Amniotic epithelial cell (primary cell): Measurements from ENCODE around the gene DOCK4.
"Not testable (repeated sequence)": the region's sequence is repeated elsewhere in the genome, so short reads cannot be mapped to it uniquely, and the experiment has no call there.

Source experiments
- DNase-seq: peaks from one replicate; pipeline ENCODE4 v3.0.0-alpha.2; 2010; ENCODE audit warnings: low read depth

DOCK4 gene

DNA sequence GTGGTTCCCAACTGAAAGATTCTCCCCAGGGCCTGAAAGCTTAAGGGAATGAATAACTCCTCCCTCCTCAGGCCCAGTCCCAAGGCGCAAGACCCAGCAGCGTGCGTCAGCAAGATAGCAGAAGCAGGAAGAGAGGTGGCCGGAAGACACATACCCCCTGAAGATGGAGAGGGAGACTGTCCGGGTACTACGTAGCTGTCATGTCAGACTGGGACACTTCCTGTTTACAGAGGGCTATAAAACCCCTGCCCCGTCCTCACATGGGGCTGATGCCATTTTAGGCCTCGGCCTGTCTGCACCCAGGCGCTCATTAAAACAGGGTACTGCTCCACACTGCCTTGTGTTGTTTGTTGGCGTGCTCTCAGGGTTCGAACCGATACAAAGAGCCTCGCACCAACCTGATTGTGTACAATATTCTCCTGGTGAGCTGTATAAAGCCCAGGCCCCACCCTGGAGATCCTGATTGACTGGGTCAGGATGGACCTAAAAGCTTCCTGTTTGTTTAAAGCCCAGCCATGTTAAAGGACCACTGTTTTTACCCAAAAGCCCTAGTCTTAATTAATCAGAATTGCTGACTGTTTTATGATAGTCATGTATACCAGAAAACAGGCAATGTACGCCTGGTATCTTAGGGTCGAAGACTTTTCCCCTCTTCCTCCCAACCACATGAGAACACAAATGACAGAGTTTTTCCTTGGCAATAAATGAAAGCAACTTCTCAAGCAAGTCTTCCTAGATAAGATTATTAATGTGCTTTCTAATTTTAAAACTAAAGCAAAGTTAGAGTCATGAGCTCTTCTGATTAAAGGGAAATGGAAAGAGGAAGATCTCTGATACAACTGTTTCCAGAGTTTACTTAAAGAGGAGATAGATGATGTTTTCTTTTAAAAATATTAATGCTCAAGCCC lies 251.5 kb downstream of the DOCK4 start:
- no peak for DNase-seq

DNA sequence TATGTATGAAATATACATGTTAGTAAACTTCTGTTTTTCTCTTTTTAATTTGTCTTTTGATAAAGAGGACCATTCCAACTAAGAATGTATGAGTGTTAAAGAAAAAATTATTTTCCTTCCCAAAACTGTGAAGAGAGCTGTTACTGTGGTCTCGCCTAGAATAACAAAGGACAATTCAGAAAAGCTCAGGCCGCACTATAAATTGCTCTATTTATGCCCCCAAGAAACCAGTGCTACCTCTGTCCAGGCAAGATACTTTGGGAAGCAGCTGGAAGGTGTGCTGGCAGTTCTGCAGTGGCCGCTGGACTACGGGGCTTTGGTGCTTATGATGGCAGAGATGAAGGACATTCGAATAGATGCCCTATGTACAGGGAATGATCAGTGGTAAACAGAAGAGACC lies 252.1 kb downstream of the DOCK4 start:
- no peak for DNase-seq

DNA sequence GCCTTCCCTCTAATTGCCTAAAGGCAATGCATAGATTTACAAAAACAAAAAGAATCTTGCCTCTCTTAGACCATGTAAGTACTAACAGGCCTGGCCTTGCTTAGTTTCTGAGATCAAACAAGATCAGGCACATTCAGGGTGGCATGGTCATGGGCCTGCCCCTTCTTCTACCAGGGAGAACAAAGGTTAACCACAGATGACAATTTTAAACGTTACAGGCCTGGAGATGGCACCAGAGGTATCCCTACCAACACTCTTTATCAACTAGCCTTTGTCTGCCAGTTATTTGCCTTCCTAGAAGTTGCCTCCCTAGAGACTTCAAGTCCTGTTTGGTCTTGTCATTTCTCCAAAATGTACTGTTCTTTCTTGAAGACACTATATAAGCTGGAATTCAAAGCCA lies 252.6 kb downstream of the DOCK4 start:
- no peak for DNase-seq

DNA sequence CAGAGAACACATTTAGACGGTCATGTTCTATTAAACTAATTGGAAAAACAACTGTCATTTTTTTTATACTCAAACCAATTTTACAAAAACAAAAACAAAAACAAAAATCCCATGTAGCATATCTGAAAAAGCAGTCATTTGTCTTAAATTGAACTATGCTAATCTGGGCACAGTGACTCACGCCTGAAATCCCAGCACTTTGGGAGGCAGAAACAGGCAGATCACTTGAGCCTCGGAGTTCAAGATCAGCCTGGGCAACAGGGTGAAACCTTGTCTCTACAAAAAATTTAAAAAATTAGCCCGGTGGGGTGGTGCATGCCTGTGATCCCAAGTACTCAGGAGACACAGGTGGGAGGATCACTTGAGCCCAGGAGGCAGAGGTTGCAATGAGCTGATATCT lies 253.4 kb downstream of the DOCK4 start:
- DNase-seq = no peak

DNA sequence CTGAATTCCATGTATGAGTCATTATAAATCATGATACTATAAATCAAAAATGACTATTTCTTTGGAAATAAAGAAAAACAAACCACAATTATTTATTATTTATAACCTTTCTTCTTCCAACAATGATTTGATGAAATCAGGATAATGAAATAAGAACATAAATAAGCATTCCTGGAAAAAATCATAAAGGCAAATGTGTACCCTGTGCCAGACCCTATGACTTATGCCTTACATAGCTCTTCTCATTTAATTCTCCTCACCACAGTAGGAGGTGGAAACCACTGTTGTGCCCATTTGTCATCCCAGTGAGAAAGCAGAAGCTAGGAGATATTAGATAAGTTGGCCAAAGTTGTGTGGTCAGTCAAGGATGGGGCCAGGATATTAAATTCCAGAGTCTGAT lies 255.1 kb downstream of the DOCK4 start:
- DNase-seq = peak; percentile 34

DNA sequence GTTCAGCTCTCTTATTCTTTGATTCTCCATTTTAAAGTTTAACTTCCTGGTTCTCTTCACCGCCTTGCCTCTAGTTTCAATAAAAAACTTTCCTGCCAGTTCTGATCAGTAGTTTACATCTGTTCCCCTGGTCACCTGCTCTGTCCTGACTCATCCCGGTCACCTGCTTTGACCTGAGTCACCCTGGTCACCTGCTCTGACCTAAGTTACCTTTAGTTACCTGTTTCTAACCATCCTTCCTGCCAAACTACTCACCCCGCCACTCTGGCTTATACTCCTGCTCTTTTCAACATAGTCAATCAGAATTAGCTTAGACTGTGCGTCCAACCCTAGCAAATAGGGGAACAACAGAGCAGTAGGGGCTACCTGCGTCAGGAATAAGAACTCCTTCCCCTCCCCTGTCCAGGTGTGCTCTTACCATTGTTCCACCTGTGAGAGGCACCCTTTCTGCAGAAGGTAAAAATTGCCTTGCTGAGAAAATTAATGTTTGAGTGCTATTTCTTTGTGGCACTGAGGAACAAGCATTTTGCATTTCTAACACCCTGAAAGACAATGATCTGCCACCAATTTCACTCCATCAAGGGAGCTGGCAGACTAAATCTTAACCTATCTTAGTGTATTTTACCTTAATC lies 263.6 kb downstream of the DOCK4 start:
- DNase-seq = no peak

DNA sequence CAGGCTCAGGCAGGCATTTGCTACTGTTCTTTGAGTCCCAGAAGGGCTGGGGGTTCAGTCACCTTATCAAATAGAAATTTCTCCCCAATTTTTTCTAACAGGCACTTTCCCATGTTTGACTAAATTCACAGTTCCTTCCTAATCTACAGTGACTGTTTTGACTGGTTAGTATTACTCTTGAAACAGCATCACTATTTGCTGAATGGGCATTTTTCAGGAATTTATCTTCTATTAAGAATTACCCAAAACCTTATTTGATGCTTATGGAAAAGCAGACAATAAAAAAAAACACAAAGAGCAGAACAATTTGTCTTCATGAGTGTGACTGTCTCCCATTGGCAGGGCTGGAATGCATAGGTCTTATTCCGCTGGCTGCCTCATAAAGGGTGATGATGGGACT lies 269.0 kb downstream of the DOCK4 start:
- DNase-seq = no peak

DNA sequence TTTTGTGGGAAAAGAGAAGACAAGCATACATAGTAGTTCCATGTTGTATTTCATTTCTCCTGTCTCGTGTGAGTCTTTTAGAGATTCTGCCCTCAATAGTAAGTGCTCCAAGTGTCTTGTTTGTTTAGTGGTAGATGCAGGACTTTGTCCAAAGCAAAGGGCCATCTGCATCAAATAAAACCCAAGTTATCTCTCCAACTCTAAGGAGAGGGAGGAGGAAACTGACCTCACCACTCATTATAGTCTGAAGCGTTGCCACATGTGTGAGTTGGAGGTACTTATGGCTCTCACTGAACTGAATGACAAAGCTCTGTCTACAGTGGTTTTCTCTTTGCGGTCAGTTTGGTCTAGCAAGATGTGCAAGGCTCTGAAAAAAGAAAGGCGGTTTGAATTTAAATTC lies 272.6 kb downstream of the DOCK4 start:
- DNase-seq = no peak

DNA sequence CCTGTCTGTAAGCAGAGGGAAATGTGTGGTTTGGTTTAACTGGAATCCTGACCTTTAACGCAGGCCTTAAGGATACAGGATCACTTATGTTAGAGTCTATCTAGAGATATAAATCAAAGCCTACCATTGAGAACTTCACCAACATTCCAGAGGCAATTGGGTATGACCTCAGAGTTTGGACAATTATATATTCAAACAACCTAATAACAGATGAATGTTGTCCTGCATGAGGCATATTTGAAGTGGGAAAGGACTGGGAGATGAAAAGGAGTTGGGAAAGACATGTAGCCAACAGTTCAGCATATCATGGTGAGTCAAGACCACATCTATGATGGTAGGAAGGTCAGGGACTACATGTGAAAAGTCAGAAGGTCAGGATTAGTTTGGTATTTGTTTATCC lies 274.2 kb downstream of the DOCK4 start:
- peak; percentile 84 for DNase-seq

DNA sequence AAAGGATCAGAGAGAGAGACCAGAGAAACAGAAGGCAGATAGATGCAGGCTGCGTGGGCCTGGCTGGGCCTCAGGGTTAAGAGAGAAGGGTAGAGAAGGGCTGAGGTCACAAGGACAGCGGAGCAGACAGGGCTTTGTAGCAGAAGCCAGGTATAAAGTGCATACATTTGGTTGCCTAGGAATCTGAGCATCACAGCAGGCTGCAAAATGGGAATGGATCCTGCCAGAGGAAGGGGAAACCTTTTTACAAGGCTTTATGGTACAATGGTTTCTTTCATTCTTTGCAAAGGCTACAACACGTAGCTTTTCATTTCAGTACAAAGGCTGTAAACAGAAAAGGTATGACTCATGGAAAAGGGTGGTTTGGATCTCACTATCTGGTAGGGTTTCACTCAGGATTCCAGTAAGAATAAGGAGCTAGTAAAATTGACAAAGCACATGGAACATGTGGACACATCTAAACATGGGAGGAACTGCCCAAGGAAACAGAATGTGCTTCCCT lies 275.1 kb downstream of the DOCK4 start:
- peak; percentile 84 for DNase-seq

DNA sequence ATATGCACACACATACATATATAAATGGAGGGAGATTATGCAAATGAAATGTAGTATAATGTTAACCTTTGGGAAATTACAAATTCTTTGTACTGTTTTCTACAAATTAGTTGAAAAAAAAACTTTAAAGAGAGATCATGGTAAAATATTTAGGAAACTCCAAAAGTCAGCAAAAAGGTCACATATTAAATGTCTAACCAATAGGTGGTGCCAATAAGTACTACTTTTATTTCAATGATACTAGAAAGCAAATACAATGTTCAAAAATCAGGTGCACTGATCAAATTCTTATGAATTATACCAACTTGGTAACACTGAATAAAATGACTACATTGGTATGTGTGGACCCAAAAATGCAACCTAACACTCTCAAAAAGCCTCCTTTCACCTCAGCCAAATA lies 276.9 kb downstream of the DOCK4 start:
- no peak for DNase-seq

DNA sequence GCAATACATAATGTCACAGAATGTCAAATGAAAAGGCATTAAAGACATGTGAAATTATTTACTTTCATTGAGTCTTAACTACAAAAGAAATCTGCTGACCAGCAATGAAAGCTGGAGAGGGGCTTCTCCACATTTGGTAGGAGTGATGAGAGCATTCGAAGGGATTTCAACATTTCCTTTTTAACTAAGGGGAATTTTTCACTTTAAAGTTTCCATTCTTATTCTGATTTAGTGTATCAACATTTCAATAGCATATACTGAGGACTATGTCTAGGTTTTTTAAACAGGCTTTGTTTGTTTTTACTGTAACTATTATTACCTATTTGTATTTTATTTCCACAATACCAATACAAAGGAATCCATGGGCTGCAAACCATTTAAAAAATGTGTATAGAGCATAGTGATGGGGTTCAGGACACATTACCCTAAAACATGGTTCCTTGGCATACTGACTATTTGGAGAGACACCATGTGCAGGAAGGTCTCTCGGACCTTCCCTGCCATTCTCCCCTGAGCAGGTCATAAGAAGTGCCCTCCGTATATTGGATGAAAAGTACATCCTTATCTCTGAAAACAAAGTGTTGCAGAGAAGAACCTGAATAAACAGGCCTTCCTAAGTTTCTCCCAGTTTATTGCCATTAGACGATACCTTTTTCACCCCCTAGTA lies 278.7 kb downstream of the DOCK4 start:
- no peak for DNase-seq

DNA sequence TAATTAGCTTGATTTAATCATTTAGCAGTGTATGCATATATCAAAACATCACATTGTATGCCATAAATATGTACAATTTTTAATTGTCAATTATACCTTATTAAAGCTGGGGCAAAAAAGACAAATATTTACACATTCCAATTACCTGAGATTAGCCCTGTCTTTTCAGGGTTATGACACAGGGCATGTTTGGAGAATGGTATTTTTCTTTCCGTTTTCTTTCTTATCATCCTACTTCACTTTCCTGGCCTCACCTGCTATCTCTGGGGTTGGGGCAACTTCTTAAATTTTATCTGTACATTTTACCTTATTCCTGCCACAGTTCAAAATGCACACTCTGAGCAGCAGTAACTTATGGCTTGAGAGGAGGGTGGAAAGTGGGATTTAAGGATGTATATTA lies 285.9 kb downstream of the DOCK4 start:
- DNase-seq = no peak

DNA sequence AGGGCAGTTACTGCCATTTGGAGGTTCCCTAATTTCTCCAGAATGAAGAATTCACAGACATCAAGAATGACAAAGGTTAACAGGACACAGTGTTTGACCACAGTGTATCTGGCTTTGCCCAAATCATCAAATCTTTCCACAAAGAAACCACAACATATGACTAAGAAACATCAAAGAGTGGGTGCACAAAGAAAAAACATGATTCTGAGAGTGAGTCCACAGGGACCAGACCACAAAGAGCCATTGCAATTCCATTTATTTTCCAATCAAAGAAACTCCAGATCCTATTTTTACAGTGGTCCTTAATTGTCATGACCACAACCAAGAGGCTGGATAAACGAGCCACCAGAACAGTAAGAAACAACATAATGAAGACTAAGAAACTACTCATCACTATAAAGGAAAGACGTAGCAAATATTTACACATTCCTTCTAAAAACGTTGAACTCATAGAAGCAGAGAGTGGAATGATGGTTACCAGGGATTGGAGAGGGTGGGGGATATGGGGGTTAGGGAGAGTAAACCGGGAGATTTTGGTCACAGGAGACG lies 286.5 kb downstream of the DOCK4 start:
- DNase-seq = peak; percentile 68

DNA sequence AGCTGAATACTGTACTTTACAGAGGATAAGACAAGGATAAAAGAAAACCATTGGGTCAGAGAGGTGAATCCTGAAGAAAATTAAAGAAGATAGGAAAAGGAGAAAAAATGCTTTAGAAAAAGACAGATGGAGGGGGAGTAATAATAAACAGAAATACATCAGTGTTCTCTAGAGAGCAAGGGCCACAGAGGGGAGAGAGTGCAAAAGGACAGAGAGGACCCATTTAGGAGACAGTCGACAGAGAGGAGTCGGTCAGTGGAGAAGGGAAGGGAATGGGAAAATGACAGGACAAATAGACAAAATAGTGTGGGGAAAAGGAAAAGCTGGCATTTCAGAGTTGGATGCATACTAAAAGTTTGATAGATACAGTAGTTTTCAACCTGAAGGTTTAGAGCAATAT lies 287.0 kb downstream of the DOCK4 start:
- no peak for DNase-seq

DNA sequence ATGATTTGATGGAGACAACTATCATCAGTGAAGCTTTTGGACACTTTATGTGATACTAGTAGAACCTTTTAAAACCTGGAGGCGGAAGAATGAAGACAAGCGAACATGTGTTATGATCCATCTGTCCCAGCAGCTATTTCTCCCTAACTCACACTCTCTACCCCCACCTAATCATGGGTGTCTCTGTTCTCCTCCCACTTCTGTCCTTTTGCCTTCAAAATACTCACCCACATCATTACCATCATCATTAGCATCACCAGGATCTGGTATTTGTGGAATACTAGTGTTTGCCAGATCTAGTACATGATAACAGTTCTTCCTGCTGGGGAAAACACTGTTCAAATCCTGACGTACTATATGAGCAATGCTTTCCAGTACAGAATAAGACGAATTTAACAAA lies 287.7 kb downstream of the DOCK4 start:
- peak; percentile 28 for DNase-seq

DNA sequence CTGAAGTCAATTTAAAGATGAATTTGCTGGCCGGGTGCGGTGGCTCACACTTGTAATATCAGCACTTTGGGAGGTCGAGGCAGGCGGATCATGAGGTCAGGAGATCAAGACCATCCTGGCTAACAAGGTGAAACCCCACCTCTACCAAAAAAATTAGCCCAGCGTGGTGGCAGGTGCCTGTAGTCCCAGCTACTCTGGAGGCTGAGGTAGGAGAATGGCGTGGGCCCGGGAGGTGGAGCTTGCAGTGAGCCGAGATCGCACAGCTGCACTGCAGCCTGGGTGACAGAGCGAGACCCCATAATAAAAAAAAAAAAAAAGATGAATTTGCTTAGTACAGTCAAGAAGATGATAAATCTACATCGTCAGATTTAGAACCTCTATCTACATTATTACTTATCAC lies 288.8 kb downstream of the DOCK4 start:
- not testable (repeated sequence) for DNase-seq

DNA sequence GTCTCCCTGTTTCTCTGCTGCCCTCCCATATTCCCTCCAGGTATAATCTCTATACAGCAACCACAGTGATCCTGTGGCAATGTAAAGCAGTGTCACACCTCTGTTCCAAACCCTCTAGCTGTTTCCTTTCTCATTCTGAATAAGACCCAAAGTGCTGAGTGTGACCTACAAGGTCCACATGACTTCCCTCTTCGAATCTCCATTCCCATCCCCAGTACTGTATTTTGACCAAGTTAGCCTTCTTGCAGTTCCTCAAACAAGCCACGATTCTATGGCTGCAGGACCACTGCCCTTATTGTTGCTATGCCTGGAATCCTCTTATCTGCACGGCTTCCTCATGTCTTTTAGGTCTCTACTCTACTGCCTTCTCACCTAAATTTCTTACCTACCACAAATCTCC lies 291.9 kb downstream of the DOCK4 start:
- DNase-seq = no peak

DNA sequence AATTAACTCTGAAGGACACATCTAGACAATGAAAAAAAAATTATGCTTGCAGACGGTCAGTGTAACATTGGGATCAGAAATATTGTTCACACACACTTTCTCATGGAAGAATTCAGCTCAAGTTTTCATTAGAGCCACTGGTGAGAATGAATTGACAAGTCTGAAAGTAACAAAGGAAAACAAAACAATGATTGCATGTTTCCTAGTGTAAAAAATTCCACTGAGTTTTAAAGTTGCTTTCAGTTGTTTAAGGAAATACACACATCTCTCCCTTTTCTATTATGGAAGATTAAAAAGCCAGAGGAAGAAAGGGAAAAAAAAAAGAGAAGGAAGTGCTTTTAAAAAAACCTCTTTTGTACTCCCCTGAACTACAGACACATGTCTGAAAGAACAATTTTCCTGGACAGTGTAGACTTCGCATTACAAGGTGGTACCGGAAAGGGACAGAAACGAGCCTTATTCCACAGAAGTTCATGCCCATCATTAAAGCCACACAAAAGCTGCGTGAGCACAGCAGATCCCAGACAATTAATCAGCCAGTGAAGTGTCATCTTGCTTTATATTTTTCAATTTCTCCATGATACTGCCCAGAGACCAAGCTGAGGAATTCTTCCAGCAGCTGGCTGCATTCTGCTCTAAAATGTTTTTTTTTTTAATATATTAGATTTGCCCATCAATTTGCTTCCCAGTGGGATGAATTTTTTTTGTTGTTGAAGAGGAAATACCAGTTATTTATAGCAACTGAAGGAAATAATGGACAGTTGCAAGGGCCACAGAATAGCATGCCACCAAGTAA lies 294.8 kb downstream of the DOCK4 start:
- DNase-seq = no peak

DNA sequence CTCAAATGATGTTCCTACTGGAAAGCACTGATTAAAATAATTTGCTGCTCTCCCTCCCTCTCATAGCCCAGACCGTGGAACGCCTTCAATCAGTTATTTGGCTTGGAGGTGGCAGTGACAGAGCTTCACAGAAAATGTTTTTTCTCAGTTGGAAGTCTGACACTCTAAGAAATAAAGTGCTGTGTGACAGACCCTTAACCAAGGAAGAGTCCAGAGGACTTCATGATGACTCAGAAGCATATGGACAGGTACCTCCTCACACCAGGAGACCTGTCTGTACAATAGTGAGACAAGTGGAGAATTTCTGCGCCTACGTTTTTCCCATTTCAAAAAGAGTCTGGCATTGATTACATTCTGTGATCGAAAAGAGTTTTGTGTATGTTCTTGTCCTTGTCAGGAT lies 295.5 kb downstream of the DOCK4 start:
- no peak for DNase-seq

DNA sequence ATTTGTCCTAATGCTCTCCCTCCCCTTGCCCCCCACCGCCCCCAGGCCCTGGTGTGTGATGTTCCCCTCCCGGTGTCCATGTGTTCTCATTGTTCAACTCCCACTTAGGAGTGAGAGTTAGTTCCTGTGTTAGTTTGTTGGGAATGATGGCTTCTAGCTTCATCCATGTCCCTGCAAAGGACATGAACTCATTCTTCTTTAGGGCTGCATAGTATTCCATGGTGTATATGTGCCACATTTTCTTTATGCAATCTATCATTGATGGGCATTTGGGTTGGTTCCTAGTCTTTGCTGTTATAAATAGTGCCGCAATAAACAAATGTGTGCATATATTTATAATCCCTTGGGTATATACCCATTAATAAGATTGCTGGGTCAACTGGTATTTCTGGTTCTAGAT lies 297.5 kb downstream of the DOCK4 start:
- not testable (repeated sequence) for DNase-seq

DNA sequence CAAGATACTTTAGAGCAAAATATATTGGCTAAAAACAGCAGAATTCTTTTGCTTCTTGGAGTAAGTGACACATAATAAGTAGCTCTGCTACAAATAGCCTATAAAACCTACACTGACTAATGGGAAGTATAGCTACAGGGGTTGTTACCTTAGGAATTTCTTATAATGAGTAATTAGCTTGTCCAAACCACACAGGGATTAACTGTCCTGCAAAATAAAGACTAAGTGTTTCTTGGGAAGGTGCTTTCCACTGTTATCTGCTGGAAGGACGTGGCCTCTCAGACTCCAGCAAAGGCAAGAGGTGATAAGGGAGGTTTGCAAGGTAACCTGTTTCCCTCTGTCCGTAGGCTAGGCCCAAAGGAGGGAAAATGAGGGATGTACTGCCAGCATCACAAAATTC lies 302.4 kb downstream of the DOCK4 start:
- peak; percentile 95 for DNase-seq
